HG02798 (cell line): ENCODE measurements around the gene PKD2L1.
"Not testable (repeated sequence)": the region's sequence is repeated elsewhere in the genome, so short reads cannot be mapped to it uniquely, and the experiment has no call there.

Source experiments
- ATAC-seq: cut with Tn5 transposase; IDR thresholded peaks from one replicate; pipeline ENCODE4 v1.9.1; 2021; ENCODE audit warnings: mild to moderate bottlenecking; ENCODE audit not compliant: unreplicated experiment, poor library complexity

PKD2L1 gene

GRCh38 chr10:100288196-100288595, 41.8 kb downstream of the PKD2L1 start:
- ATAC-seq = no peak

DNA sequence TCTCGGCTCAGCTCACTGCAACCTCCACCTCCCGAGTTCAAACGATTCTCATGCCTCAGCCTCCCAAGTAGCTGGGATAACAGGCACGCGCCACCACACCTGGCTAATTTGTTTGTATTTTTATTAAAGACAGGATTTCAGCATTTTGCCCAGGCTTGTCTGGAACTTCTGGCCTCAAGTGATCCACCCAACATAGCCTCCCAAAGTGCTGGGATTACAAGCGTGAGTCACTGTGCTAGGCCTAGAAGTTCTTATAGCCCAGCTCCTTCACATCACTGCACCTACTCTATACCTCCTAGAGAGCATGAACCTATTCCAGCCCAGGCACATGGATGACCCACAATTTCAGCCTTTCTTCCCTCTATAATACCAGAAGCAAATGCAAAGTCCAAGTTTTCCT, 42.3 kb downstream of the PKD2L1 start:
- no peak for ATAC-seq

- peak; percentile 93 for ATAC-seq
Observed at GRCh38 chr10:100286051-100287033, 43.7 kb downstream of the PKD2L1 start, which contains the start of gene BLOC1S2. Gene BLOC1S2 (minus strand): TSS chr10:100286680. CDS start chr10:100286659, 21 bp downstream.

GRCh38 chr10:100285326-100285725, 44.7 kb downstream of the PKD2L1 start:
- not testable (repeated sequence) for ATAC-seq

DNA sequence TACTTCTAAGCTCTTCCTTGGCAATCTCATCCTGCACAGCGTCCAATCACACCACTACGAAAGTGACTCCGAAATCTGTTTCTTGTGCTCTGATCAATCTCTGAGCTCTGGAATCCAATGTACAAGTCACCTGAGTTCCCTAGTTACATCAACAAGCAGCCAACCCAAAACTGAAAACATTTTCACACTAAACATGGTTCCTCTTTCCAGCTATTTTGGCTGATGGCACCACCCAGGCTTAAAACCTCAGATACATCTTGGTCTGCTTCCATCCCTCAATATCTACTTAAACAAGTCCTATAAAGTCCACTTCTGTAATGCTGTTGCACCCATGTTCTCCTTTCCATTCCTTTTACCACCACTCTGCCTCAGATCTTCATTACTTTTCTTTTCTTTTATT, 47.1 kb downstream of the PKD2L1 start:
- ATAC-seq = no peak

- not testable (repeated sequence) for ATAC-seq
Observed at GRCh38 chr10:100276971-100277370, 53.1 kb downstream of the PKD2L1 start.

- ATAC-seq = peak; percentile 76
Observed at GRCh38 chr10:100267239-100268104, 62.6 kb downstream of the PKD2L1 start, which contains the start of gene CWF19L1. Gene CWF19L1 (minus strand): TSS chr10:100267638. CDS start chr10:100267593, 45 bp downstream.

- no peak for ATAC-seq
Observed at GRCh38 chr10:100265821-100266485, 64.1 kb downstream of the PKD2L1 start.

GRCh38 chr10:100254191-100254590, 75.8 kb downstream of the PKD2L1 start:
- no peak for ATAC-seq

- ATAC-seq = no peak
Observed at GRCh38 chr10:100253041-100253440, 77.0 kb downstream of the PKD2L1 start.

DNA sequence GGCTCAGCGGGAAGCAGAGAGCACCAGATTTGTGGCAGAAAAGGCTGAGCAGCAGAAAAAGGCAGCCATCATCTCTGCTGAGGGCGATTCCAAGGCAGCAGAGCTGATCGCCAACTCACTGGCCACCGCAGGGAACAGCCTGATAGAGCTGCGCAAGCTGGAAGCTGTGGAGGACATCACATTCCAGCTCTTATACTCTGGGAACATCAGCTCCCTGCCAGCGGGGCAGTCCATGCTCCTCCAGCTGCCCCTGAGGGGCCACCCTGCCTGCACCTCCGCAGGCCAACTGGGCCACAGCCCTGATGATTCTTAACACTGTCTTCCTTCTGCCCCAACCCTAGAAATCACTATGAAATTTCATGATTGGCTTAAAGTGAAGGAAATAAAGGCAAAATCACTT, 81.2 kb downstream of the PKD2L1 start:
- no peak for ATAC-seq

DNA sequence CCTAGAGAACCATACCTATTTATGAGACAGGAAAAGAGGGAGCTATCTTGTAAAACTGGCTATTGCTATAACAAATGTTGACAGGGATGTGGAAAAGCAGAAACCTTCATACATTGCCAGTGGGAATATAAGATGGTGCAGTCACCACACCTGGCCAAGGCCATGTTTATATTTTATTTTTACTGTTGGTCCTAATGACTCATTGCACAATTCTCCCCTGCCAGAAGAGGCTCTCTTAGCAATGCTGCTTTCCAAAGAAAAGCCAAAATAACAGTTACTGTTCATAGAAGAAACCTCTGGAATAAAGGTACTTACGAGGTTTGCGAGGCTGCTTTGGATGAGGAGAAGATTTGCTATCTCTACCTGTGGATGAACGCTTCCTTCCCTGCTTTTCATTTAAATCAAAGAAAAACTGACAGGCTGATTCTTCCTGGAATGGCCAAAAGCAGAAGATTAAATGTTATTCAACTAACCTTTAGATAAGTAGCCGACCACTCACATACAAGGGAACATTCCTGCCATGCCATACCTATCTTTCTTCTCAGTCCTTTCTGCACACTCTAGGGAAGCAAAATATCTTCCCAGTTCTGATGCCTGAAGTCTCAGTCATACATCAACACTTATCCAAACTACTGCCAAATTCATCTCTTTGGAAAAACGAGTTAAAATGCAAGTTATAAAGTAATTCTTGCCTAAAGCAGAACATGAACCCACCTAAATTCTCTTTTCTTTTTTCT, 84.4 kb downstream of the PKD2L1 start:
- no peak for ATAC-seq

- ATAC-seq = no peak
Observed at GRCh38 chr10:100239851-100240250, 90.2 kb downstream of the PKD2L1 start.

- ATAC-seq = no peak
Observed at GRCh38 chr10:100238429-100238828, 91.6 kb downstream of the PKD2L1 start.
